ENCODE data around the gene TCL1B. TPM values are rescaled to one million over a fixed set of nuclear protein-coding genes. Genes with fewer than 3 reads are reported as not detected.
A peak's percentile ranks its signal among the peaks of the same experiment; 100 is the strongest.

The TCL1B gene
- total RNA-seq, 1 donor from 2014 or later: not detected

GRCh38 chr14:95651028-95651427 is 35.2 kb upstream of the TCL1B start:
- Mint-ChIP-seq H3K4me3 (ENCODE audit: unreplicated experiment) (no peak overlapping the region), H3K9me3 (ENCODE audit: unreplicated experiment) (no peaks in the 10 kb centered on the region), H3K36me3 (ENCODE audit: low read depth, unreplicated experiment) (no peaks in the 10 kb centered on the region), H3K27me3 (ENCODE audit: unreplicated experiment) (peaks cover 13% of the 10 kb centered on the region), H3K4me1 (ENCODE audit: unreplicated experiment) (peaks cover 14% of the 10 kb centered on the region), H3K27ac (ENCODE audit: unreplicated experiment) (no peak overlapping the region)
- DNase-seq (ENCODE audit: low spot score): no peak
- no peak for TF ChIP-seq CTCF (IDR thresholded peaks at IDR 0.05; ENCODE audit: unreplicated experiment)

- Mint-ChIP-seq H3K4me1 (ENCODE audit: unreplicated experiment) (peaks cover 14% of the 10 kb centered on the region), H3K9me3 (ENCODE audit: unreplicated experiment) (no peaks in the 10 kb centered on the region), H3K4me3 (ENCODE audit: unreplicated experiment) (no peak overlapping the region), H3K36me3 (ENCODE audit: low read depth, unreplicated experiment) (no peaks in the 10 kb centered on the region), H3K27me3 (ENCODE audit: unreplicated experiment) (peaks cover 13% of the 10 kb centered on the region), H3K27ac (ENCODE audit: unreplicated experiment) (peak overlapping the region; percentile 70)
- DNase-seq (ENCODE audit: low spot score): no peak
- TF ChIP-seq CTCF (IDR thresholded peaks at IDR 0.05; ENCODE audit: unreplicated experiment): no peak
These were observed 34.2 kb upstream of the TCL1B start for GRCh38 chr14:95651821-95652583.

GRCh38 chr14:95652690-95653089 is 33.5 kb upstream of the TCL1B start:
- Mint-ChIP-seq H3K4me1 (ENCODE audit: unreplicated experiment) (peaks cover 14% of the 10 kb centered on the region), H3K36me3 (ENCODE audit: low read depth, unreplicated experiment) (no peaks in the 10 kb centered on the region), H3K4me3 (ENCODE audit: unreplicated experiment) (no peak overlapping the region), H3K9me3 (ENCODE audit: unreplicated experiment) (no peaks in the 10 kb centered on the region), H3K27ac (ENCODE audit: unreplicated experiment) (peak overlapping the region; percentile 70), H3K27me3 (ENCODE audit: unreplicated experiment) (peaks cover 13% of the 10 kb centered on the region)
- TF ChIP-seq CTCF (IDR thresholded peaks at IDR 0.05; ENCODE audit: unreplicated experiment): no peak
- DNase-seq (ENCODE audit: low spot score): no peak

GRCh38 chr14:95655461-95655860 is 30.8 kb upstream of the TCL1B start:
- no peaks in the 10 kb centered on the region for H3K9me3 Mint-ChIP-seq (ENCODE audit: unreplicated experiment)
- H3K36me3 Mint-ChIP-seq (ENCODE audit: low read depth, unreplicated experiment): no peaks in the 10 kb centered on the region
- H3K4me1 Mint-ChIP-seq (ENCODE audit: unreplicated experiment): peaks cover 14% of the 10 kb centered on the region
- no peak for TF ChIP-seq CTCF (IDR thresholded peaks at IDR 0.05; ENCODE audit: unreplicated experiment)
- no peak overlapping the region for H3K27ac Mint-ChIP-seq (ENCODE audit: unreplicated experiment)
- no peak for DNase-seq (ENCODE audit: low spot score)
- H3K4me3 Mint-ChIP-seq (ENCODE audit: unreplicated experiment): no peak overlapping the region
- H3K27me3 Mint-ChIP-seq (ENCODE audit: unreplicated experiment): peaks cover 11% of the 10 kb centered on the region

- no peak overlapping the region for H3K27ac Mint-ChIP-seq (ENCODE audit: unreplicated experiment)
- no peaks in the 10 kb centered on the region for H3K9me3 Mint-ChIP-seq (ENCODE audit: unreplicated experiment)
- no peak for TF ChIP-seq CTCF (IDR thresholded peaks at IDR 0.05; ENCODE audit: unreplicated experiment)
- no peak overlapping the region for H3K4me3 Mint-ChIP-seq (ENCODE audit: unreplicated experiment)
- H3K4me1 Mint-ChIP-seq (ENCODE audit: unreplicated experiment): peaks cover 14% of the 10 kb centered on the region
- no peak for DNase-seq (ENCODE audit: low spot score)
- no peaks in the 10 kb centered on the region for H3K36me3 Mint-ChIP-seq (ENCODE audit: low read depth, unreplicated experiment)
- peaks cover 11% of the 10 kb centered on the region for H3K27me3 Mint-ChIP-seq (ENCODE audit: unreplicated experiment)
These were observed 29.6 kb upstream of the TCL1B start for GRCh38 chr14:95656634-95657033.
